Small intestine (tissue), 7 donors: Measurements from ENCODE around the gene LIMK1. TPM values are rescaled to one million over a fixed set of nuclear protein-coding genes. Genes with fewer than 3 reads are reported as not detected.
"Not testable (repeated sequence)": the region's sequence is repeated elsewhere in the genome, so short reads cannot be mapped to it uniquely, and the experiment has no call there.

ENCODE experiments used
- DNase-seq, 2 donors: peaks; one replicate each; pipeline versions ENCODE4 v3.0.0 to v3.0.0-alpha.2; 2013
- FAIRE-seq: peaks from 2 replicates; lab custom pipeline; 2012; peaks lifted over from hg19 to GRCh38; lab: Jason Lieb, UNC
- H3K27ac ChIP-seq, 3 donors: one replicate each; pipeline ENCODE4 v1.5.1; 2013; ENCODE audit warnings: low read length in 2 of 3, mild to moderate bottlenecking in 2 of 3, control low read depth in 1 of 3, inconsistent platforms in 1 of 3, low read depth in 1 of 3, moderate library complexity in 1 of 3
- H3K27me3 ChIP-seq, 3 donors: one replicate each; pipeline ENCODE4 v1.6.1; 2013; ENCODE audit warnings: low read length in 3 of 3, inconsistent platforms in 1 of 3; ENCODE audit not compliant: control insufficient read depth in 3 of 3, insufficient read depth in 3 of 3
- H3K36me3 ChIP-seq, 3 donors: one replicate each; pipeline ENCODE4 v1.6.1; 2013; ENCODE audit warnings: low read length in 3 of 3, inconsistent platforms in 1 of 3, low read depth in 1 of 3, mild to moderate bottlenecking in 1 of 3, moderate library complexity in 1 of 3; ENCODE audit not compliant: control insufficient read depth in 3 of 3, insufficient read depth in 2 of 3
- H3K4me1 ChIP-seq, 3 donors: one replicate each; pipeline ENCODE4 v1.6.1; 2013; ENCODE audit warnings: low read length in 2 of 3, inconsistent platforms in 1 of 3, low read depth in 1 of 3, mild to moderate bottlenecking in 1 of 3, moderate library complexity in 1 of 3; ENCODE audit not compliant: control insufficient read depth in 3 of 3, insufficient read depth in 2 of 3
- H3K4me3 ChIP-seq, 3 donors: one replicate each; pipeline ENCODE4 v1.5.1; 2013; ENCODE audit warnings: low read length in 3 of 3, control low read depth in 1 of 3, inconsistent platforms in 1 of 3, low read depth in 1 of 3, mild to moderate bottlenecking in 1 of 3, moderate library complexity in 1 of 3
- H3K9me3 ChIP-seq, 2 donors: one replicate each; pipeline ENCODE4 v1.6.1; 2013; ENCODE audit warnings: low read depth in 1 of 2, low read length in 1 of 2; ENCODE audit not compliant: control insufficient read depth in 2 of 2, insufficient read depth in 1 of 2
- WGBS, 3 donors: extraction: QIAGEN DNeasy Blood & Tissue Kit; methylation state at CpG; one replicate each; pipeline ENCODE4 v1.1.7; 2013; 5-methylcytosine and 5-hydroxymethylcytosine counted together
- polyA plus RNA-seq, 4 donors: library from polyadenylated mRNA; stranded (reverse) in 3 of 4; unstranded in 1 of 4; fragments of 200-250 nt in 3 of 4; fragments of 120-200 nt in 1 of 4; gene quantifications; one replicate each; pipeline versions ENCODE4 v1.2.1 to v1.2.3, GENCODE V29; 2013
- donor health status: healthy with polysubstance abuse.
- donor health status: control.
- donor health status: control.
- donor health status: Bipolar disorder and iron deficiency.
- donor health status: healthy.

LIMK1 gene
- polyA plus RNA-seq, 4 donors: 2.0 to 8.7 (median 7.0) TPM

GRCh38 chr7:74149071-74149470 is 65.5 kb downstream of the LIMK1 start:
- Histone ChIP-seq H3K27ac (no peak overlapping the region), H3K36me3 (no peaks in the 10 kb centered on the region), H3K4me1 (no peaks in the 10 kb centered on the region), H3K27me3 (no peaks in the 10 kb centered on the region), H3K9me3 (peaks cover 0 to 9% of the 10 kb centered on the region in 2 donors), H3K4me3 (no peak overlapping the region)
- FAIRE-seq (no peak), DNase-seq (no peak)
- WGBS, 3 donors: 94 to 97% (median 97%) methylated on average over 5 of the region's 5 CpGs

GRCh38 chr7:74149603-74150002 is 66.0 kb downstream of the LIMK1 start:
- H3K27ac ChIP-seq: no peak overlapping the region
- H3K4me1 ChIP-seq: no peaks in the 10 kb centered on the region
- H3K36me3 ChIP-seq: no peaks in the 10 kb centered on the region
- no peaks in the 10 kb centered on the region for H3K27me3 ChIP-seq
- no peak for FAIRE-seq
- no peak for DNase-seq
- 88 to 100% (median 92%) methylated on average over 1 of the region's 1 CpG for WGBS, 3 donors
- peaks cover 0 to 7% of the 10 kb centered on the region in 2 donors for H3K9me3 ChIP-seq
- H3K4me3 ChIP-seq: no peak overlapping the region

- Histone ChIP-seq H3K9me3 (no peaks in the 10 kb centered on the region), H3K36me3 (no peaks in the 10 kb centered on the region), H3K4me1 (no peaks in the 10 kb centered on the region), H3K27ac (no peak overlapping the region), H3K4me3 (no peak overlapping the region), H3K27me3 (no peaks in the 10 kb centered on the region)
- DNase-seq: no peak
- WGBS, 3 donors: 67 to 82% (median 81%) methylated on average over 7 to 9 of the region's 9 CpGs
- no peak for FAIRE-seq
These were observed 70.1 kb downstream of the LIMK1 start for GRCh38 chr7:74153736-74154135.

- H3K36me3 ChIP-seq: no peaks in the 10 kb centered on the region
- H3K9me3 ChIP-seq: no peaks in the 10 kb centered on the region
- FAIRE-seq (no peak), DNase-seq (no peak)
- no peak overlapping the region for H3K27ac ChIP-seq
- no peak overlapping the region for H3K4me3 ChIP-seq
- WGBS, 3 donors: 75 to 86% (median 77%) methylated on average over 9 of the region's 9 CpGs
- no peaks in the 10 kb centered on the region for H3K4me1 ChIP-seq
- no peaks in the 10 kb centered on the region for H3K27me3 ChIP-seq
These were observed 72.3 kb downstream of the LIMK1 start for GRCh38 chr7:74155810-74156395.

- FAIRE-seq: no peak
These were observed 74.0 kb downstream of the LIMK1 start for GRCh38 chr7:74157605-74158004.

GRCh38 chr7:74164985-74165456 is 81.4 kb downstream of the LIMK1 start:
- FAIRE-seq (no peak), DNase-seq (no peak)
- no peak overlapping the region for H3K4me3 ChIP-seq
- H3K27me3 ChIP-seq: no peaks in the 10 kb centered on the region
- 48 to 62% (median 58%) methylated on average over 7 of the region's 7 CpGs for WGBS, 3 donors
- H3K36me3 ChIP-seq: no peaks in the 10 kb centered on the region
- H3K9me3 ChIP-seq: no peaks in the 10 kb centered on the region
- H3K27ac ChIP-seq: no peak overlapping the region
- H3K4me1 ChIP-seq: no peaks in the 10 kb centered on the region

More at GRCh38 chr7:74157605-74158004, 74.0 kb downstream of the LIMK1 start:
- H3K9me3 ChIP-seq: no peaks in the 10 kb centered on the region
- H3K27me3 ChIP-seq: no peaks in the 10 kb centered on the region
- no peak overlapping the region for H3K27ac ChIP-seq
- no peak overlapping the region for H3K4me3 ChIP-seq
- no peaks in the 10 kb centered on the region for H3K36me3 ChIP-seq
- WGBS, 3 donors: 92 to 93% (median 92%) methylated on average over 9 of the region's 9 CpGs
- no peak for DNase-seq
- H3K4me1 ChIP-seq: no peaks in the 10 kb centered on the region

GRCh38 chr7:74165867-74166593 is 82.4 kb downstream of the LIMK1 start:
- WGBS, 3 donors: 94 to 96% (median 95%) methylated on average over 15 of the region's 15 CpGs
- H3K27me3 ChIP-seq: no peaks in the 10 kb centered on the region
- H3K9me3 ChIP-seq: no peaks in the 10 kb centered on the region
- no peak overlapping the region for H3K4me3 ChIP-seq
- H3K4me1 ChIP-seq: no peaks in the 10 kb centered on the region
- DNase-seq (no peak), FAIRE-seq (no peak)
- H3K36me3 ChIP-seq: no peaks in the 10 kb centered on the region
- no peak overlapping the region for H3K27ac ChIP-seq

GRCh38 chr7:74167324-74167723 is 83.7 kb downstream of the LIMK1 start:
- H3K4me1 ChIP-seq, H3K4me3 ChIP-seq, H3K27me3 ChIP-seq, FAIRE-seq, H3K9me3 ChIP-seq, H3K36me3 ChIP-seq, H3K27ac ChIP-seq: not testable (repeated sequence)
- WGBS, 3 donors: 44 to 76% (median 62%) methylated on average over 6 of the region's 6 CpGs
- peak in 1 of 2 donors; percentile 62 for DNase-seq
